GM20000 (cell line): ENCODE measurements around the gene GADD45G.

ENCODE experiments used
- DNase-seq: peaks from one replicate; pipeline ENCODE4 v3.0.0; 2012; ENCODE audit warnings: low spot score
- TF ChIP-seq, protein P1 (sequence below): IDR thresholded peaks from 2 replicates; pipeline ENCODE4 v1.5.1; 2012; ENCODE audit warnings: mild to moderate bottlenecking, control low read depth; ENCODE audit errors: extremely low read depth, missing control alignments

GADD45G gene

DNA sequence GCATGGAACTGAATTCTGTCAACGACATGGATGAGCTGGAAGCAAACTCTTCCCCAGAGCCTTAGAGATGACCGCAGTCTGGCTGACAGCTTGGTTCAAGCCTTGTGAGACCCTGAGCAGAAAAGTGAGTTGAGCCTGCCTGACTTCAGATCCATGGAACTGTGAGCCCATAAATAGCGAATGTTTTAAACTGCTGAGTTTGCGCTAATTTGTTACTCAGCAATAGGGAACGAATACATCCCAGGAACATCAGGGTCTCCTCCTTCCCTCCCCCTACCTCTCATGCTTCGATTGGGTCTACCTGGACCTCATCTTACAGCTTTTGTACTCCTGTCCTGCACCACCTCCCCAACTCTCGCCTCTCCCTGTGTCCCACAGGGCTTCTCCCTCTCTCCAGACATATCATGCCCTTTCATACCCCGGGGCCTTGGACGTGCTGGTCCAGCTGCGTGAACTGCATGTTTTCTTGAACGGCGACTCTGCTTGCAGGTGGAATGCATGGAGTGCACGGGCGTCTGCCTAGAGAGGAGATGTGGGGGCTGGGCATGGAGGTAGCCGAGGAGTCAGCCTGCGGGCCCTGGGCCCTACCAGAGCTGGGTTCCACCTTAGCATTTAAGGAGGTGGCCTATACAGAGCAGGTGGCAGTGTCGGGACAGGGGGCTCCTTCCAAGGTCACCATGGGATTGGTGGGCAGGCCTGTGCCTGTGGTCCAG is 7.9 kb downstream of the GADD45G start:
- TF ChIP-seq, protein P1, sequence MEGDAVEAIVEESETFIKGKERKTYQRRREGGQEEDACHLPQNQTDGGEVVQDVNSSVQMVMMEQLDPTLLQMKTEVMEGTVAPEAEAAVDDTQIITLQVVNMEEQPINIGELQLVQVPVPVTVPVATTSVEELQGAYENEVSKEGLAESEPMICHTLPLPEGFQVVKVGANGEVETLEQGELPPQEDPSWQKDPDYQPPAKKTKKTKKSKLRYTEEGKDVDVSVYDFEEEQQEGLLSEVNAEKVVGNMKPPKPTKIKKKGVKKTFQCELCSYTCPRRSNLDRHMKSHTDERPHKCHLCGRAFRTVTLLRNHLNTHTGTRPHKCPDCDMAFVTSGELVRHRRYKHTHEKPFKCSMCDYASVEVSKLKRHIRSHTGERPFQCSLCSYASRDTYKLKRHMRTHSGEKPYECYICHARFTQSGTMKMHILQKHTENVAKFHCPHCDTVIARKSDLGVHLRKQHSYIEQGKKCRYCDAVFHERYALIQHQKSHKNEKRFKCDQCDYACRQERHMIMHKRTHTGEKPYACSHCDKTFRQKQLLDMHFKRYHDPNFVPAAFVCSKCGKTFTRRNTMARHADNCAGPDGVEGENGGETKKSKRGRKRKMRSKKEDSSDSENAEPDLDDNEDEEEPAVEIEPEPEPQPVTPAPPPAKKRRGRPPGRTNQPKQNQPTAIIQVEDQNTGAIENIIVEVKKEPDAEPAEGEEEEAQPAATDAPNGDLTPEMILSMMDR = no peak

GRCh38 chr9:89613912-89614892 is 9.4 kb downstream of the GADD45G start:
- no peak for DNase-seq
- TF ChIP-seq, protein P1 = no peak

More for the DNA sequence above, 7.9 kb downstream of the GADD45G start:
- no peak for DNase-seq

GRCh38 chr9:89615661-89616060 is 10.8 kb downstream of the GADD45G start:
- TF ChIP-seq, protein P1 = no peak
- DNase-seq = no peak

DNA sequence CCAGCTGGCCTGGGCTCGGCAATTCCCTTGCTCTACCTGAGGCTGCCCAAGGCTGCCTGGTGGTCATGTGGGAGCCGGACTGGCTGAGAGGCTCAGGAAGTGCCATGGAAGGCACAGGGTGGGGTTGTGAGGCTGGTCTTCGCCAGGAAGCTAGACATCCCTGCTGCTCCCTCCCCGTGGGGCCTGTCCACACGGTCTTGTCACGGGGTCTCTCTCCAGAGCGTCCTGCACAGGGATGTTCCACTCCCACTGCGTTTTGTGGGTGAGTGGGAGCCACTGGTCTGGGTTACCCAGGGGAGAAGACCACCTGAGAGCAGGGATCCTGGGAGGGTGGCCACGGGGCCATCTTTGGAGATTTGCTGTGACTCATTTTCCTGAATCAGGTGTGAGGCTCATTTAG is 11.6 kb downstream of the GADD45G start:
- no peak for DNase-seq
- TF ChIP-seq, protein P1 = no peak

- DNase-seq = no peak
- TF ChIP-seq, protein P1 = no peak
Measured at GRCh38 chr9:89617978-89618377, 13.2 kb downstream of the GADD45G start.

- TF ChIP-seq, protein P1 = no peak
- DNase-seq = no peak
Measured at GRCh38 chr9:89619019-89619418, 14.2 kb downstream of the GADD45G start.
